Sigmoid colon (tissue), 7 donors: ENCODE results near the gene SGCB. TPM values are rescaled to one million over a fixed set of nuclear protein-coding genes. Genes with fewer than 3 reads are reported as not detected.

Source experiments
- DNase-seq: peaks from one replicate; pipeline ENCODE4 v3.0.0-alpha.2; 2019
- H3K27ac ChIP-seq, 4 donors: fragments of 200-600 bp; sonication (generic); one replicate each; pipeline ENCODE4 v1.5.1; 2016 to 2019; ENCODE audit warnings: mild to moderate bottlenecking in 1 of 4
- H3K27me3 ChIP-seq, 3 donors: fragments of 200-600 bp; sonication (generic); one replicate each; pipeline ENCODE4 v1.5.1; 2019; ENCODE audit warnings: mild to moderate bottlenecking in 1 of 3
- H3K36me3 ChIP-seq, 4 donors: fragments of 200-600 bp; sonication (generic); one replicate each; pipeline ENCODE4 v1.5.1; 2016 to 2019
- H3K4me1 ChIP-seq, 4 donors: fragments of 200-600 bp; sonication (generic); one replicate each; pipeline ENCODE4 v1.5.1; 2017 to 2019
- H3K4me3 ChIP-seq, 4 donors: fragments of 200-600 bp; sonication (generic); one replicate each; pipeline ENCODE4 v1.5.1; 2017 to 2019; ENCODE audit warnings: mild to moderate bottlenecking in 2 of 4, moderate library complexity in 1 of 4
- H3K9me3 ChIP-seq, 4 donors: fragments of 200-600 bp in 3 of 4; sonication (generic) in 3 of 4; one replicate each; pipeline versions ENCODE4 v1.5.1 to v1.6.1; 2013 to 2019
- EP300 ChIP-seq, 4 donors: sonication (generic); formaldehyde crosslinking; IDR thresholded peaks; one replicate each; pipeline ENCODE4 v1.6.1; 2017; ENCODE audit warnings: antibody characterized with exemption in 4 of 4
- POLR2A ChIP-seq, 2 donors: fragments of 450-650 bp; IDR thresholded peaks; one replicate each; pipeline ENCODE4 v1.6.1; 2016; ENCODE audit warnings: antibody characterized with exemption in 2 of 2, mild to moderate bottlenecking in 2 of 2, moderate library complexity in 2 of 2
- POLR2AphosphoS5 ChIP-seq, 4 donors: sonication (generic); formaldehyde crosslinking; IDR thresholded peaks; one replicate each; pipeline ENCODE4 v1.6.1; 2017; ENCODE audit warnings: antibody characterized with exemption in 4 of 4
- WGBS, 2 donors: extraction: QIAGEN DNeasy Blood & Tissue Kit; methylation state at CpG; one replicate each; pipeline ENCODE4 v1.1.7; 2013; 5-methylcytosine and 5-hydroxymethylcytosine counted together
- intact Hi-C: fragments of 100-400 bp; cut with DNase I; formaldehyde crosslinking; loops from one replicate; pipeline ENCODE4 v1.15.1; 2023
- polyA plus RNA-seq, 3 donors: library from polyadenylated mRNA; stranded (reverse); fragments of 200-250 nt; gene quantifications; one replicate each; pipeline ENCODE4 v1.2.3, GENCODE V29; 2013
- total RNA-seq, 4 donors: library from RNA; depleted of rRNA; stranded (reverse); fragments of >200 nt; gene quantifications; one replicate each; pipeline ENCODE4 v1.1.0, GENCODE V29; 2016
- TF ChIP-seq, protein P1 (sequence below), 4 experiments: fragments of 450-650 bp in 3 of 4; fragments of 200-600 bp in 1 of 4; IDR thresholded peaks; one replicate each; pipeline ENCODE4 v1.5.1; 2016 to 2019; ENCODE audit warnings: antibody characterized with exemption in 4 of 4, mild to moderate bottlenecking in 3 of 4, moderate library complexity in 2 of 4
- donor health status: healthy with polysubstance abuse.
- donor health status: Bipolar disorder and iron deficiency.
- donor health status: healthy.

SGCB gene
- total and polyA plus RNA-seq, 7 donors = 3.7 to 92.7 (median 57.7) TPM

GRCh38 chr4:52036886-52037530 is 1.1 kb downstream of the SGCB start:
- 38 to 54% methylated on average over 7 of the region's 7 CpGs for WGBS, 2 donors
- Histone ChIP-seq H3K4me3 (peak overlapping the region; percentile 48 to 92 (median 86)), H3K27me3 (no peaks in the 10 kb centered on the region), H3K36me3 (peaks cover 0 to 7% (median 0%) of the 10 kb centered on the region in 4 donors), H3K27ac (peak overlapping the region in 3 of 4 donors; percentile 82 to 90 (median 84)), H3K9me3 (no peaks in the 10 kb centered on the region), H3K4me1 (peaks cover 0 to 41% (median 24%) of the 10 kb centered on the region in 4 donors)
- TF ChIP-seq POLR2A (IDR thresholded peaks at IDR 0.05) = no peak
- no peak for DNase-seq
- intact Hi-C loops = no loop called here

DNA sequence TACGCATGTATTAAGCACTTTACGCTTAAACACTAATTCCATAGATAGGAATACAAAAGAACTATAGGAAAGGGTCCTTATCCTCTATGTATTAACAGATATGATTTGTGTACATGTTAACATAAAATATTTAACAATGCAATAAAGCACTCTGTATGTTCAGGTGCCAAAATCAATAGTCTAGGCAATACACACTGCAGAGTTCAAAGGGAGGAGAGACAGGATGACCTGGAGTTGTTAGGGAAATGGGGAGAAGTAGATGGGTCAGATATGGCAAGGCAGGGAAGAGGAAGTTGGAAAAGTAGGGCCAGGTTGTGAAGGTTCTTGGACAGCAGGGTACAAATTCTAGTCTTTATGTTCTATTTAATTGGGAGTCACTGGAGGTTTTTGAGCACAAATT is 2.9 kb downstream of the SGCB start:
- no peak for DNase-seq
- peaks cover 0 to 41% (median 24%) of the 10 kb centered on the region in 4 donors for H3K4me1 ChIP-seq
- H3K27ac ChIP-seq = no peak overlapping the region
- no peaks in the 10 kb centered on the region for H3K9me3 ChIP-seq
- H3K36me3 ChIP-seq = peaks cover 0 to 13% (median 0%) of the 10 kb centered on the region in 4 donors
- no peak for TF ChIP-seq POLR2AphosphoS5 (IDR thresholded peaks at IDR 0.05)
- TF ChIP-seq, protein P1, sequence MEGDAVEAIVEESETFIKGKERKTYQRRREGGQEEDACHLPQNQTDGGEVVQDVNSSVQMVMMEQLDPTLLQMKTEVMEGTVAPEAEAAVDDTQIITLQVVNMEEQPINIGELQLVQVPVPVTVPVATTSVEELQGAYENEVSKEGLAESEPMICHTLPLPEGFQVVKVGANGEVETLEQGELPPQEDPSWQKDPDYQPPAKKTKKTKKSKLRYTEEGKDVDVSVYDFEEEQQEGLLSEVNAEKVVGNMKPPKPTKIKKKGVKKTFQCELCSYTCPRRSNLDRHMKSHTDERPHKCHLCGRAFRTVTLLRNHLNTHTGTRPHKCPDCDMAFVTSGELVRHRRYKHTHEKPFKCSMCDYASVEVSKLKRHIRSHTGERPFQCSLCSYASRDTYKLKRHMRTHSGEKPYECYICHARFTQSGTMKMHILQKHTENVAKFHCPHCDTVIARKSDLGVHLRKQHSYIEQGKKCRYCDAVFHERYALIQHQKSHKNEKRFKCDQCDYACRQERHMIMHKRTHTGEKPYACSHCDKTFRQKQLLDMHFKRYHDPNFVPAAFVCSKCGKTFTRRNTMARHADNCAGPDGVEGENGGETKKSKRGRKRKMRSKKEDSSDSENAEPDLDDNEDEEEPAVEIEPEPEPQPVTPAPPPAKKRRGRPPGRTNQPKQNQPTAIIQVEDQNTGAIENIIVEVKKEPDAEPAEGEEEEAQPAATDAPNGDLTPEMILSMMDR (IDR thresholded peaks at IDR 0.05) = no peak
- no peak for TF ChIP-seq POLR2A (IDR thresholded peaks at IDR 0.05)
- no peak for TF ChIP-seq EP300 (IDR thresholded peaks at IDR 0.05)
- no peak overlapping the region for H3K4me3 ChIP-seq
- intact Hi-C loops = no loop called here
- WGBS, 2 donors = 56 to 87% methylated on average over 2 of the region's 2 CpGs
- H3K27me3 ChIP-seq = no peaks in the 10 kb centered on the region

GRCh38 chr4:52032005-52032404 is 6.1 kb downstream of the SGCB start:
- Histone ChIP-seq H3K36me3 (peaks cover 0 to 40% (median 4%) of the 10 kb centered on the region in 4 donors), H3K27ac (no peak overlapping the region), H3K4me3 (no peak overlapping the region), H3K27me3 (no peaks in the 10 kb centered on the region), H3K9me3 (no peaks in the 10 kb centered on the region), H3K4me1 (peaks cover 0 to 31% (median 20%) of the 10 kb centered on the region in 4 donors)
- WGBS, 2 donors = 97 to 100% methylated on average over 1 of the region's 1 CpG
- TF ChIP-seq EP300 (IDR thresholded peaks at IDR 0.05) (no peak), POLR2A (IDR thresholded peaks at IDR 0.05) (no peak), POLR2AphosphoS5 (IDR thresholded peaks at IDR 0.05) (no peak)
- TF ChIP-seq, protein P1 (IDR thresholded peaks at IDR 0.05) = no peak
- intact Hi-C loops = no loop called here
- DNase-seq = no peak

DNA sequence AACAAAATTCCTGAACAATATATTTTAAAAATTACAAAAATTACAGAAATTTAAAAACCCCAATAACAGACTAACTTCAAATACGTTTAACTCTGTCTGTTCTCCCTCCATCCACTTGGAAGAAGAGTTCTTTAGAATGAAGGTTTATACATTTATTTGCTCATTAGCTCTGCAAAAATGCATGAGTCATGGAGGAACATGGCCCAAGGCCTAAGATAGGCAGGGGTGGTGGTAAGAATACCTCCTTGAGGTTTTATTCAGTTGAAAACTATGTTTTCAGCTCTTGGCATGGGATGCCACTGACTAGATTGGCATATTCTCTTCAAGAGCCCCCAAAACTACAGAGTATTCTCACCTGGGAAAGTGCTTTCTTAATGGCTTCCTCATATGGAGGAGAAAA is 9.1 kb downstream of the SGCB start:
- intact Hi-C loops = loop anchor here (5.0 kb wide), 1 partner anchor 137 kb away; no protein-coding TSS in a partner anchor

More for the DNA sequence above, 9.1 kb downstream of the SGCB start:
- Histone ChIP-seq H3K9me3 (no peaks in the 10 kb centered on the region), H3K4me3 (no peak overlapping the region), H3K27me3 (no peaks in the 10 kb centered on the region), H3K4me1 (peaks cover 0 to 13% (median 2%) of the 10 kb centered on the region in 4 donors), H3K27ac (no peak overlapping the region), H3K36me3 (peaks cover 0 to 68% (median 4%) of the 10 kb centered on the region in 4 donors)
- 91 to 94% methylated on average over 1 of the region's 1 CpG for WGBS, 2 donors
- TF ChIP-seq, protein P1 (IDR thresholded peaks at IDR 0.05) = no peak
- TF ChIP-seq EP300 (IDR thresholded peaks at IDR 0.05) = no peak
- TF ChIP-seq POLR2A (IDR thresholded peaks at IDR 0.05) = no peak
- no peak for TF ChIP-seq POLR2AphosphoS5 (IDR thresholded peaks at IDR 0.05)
- DNase-seq = no peak
